B cell (primary cell): ENCODE results near the gene TCP11L2. TPM values are rescaled to one million over a fixed set of nuclear protein-coding genes. Genes with fewer than 3 reads are reported as not detected.
A peak's percentile ranks its signal among the peaks of the same experiment; 100 is the strongest.

Experiments
- ATAC-seq: fragments of 200-7000 bp; cut with Tn5 transposase; one replicate; pipeline ENCODE4 v1.10.0; 2021; ENCODE audit warnings: low read depth, mild to moderate bottlenecking, moderate number of reproducible peaks, moderate library complexity
- CTCF ChIA-PET: fragments of 350-600 bp; sonication (Branson Sonifier 250); formaldehyde crosslinking; loops from one replicate; lab custom pipeline; 2021; ENCODE audit warnings: antibody characterized with exemption, inconsistent platforms; lab: Charles Lee
- POLR2A ChIA-PET: fragments of 350-600 bp; sonication (Branson Sonifier 250); formaldehyde crosslinking; loops from one replicate; lab custom pipeline; 2021; ENCODE audit warnings: antibody characterized with exemption; lab: Charles Lee
- DNase-seq: peaks from one replicate; pipeline ENCODE4 v3.0.0; 2013
- H2AFZ ChIP-seq: 2 replicates; pipeline ENCODE4 v1.6.1; 2012; ENCODE audit warnings: mild to moderate bottlenecking, low read depth, low read length; ENCODE audit not compliant: insufficient read depth, poor library complexity, severe bottlenecking
- H3K27ac ChIP-seq, 2 donors: 1 replicate in 1 of 2; 2 replicates in 1 of 2; pipeline ENCODE4 v1.5.1; 2012 to 2013; ENCODE audit warnings: low read length in 2 of 2, mild to moderate bottlenecking in 2 of 2, moderate library complexity in 1 of 2
- H3K27me3 ChIP-seq, 4 experiments: fragments of 200-600 bp in 1 of 4; sonication (generic) in 1 of 4; replicated peaks in 1 of 4; 1 replicate in 2 of 4; 2 replicates in 2 of 4; pipeline versions ENCODE4 v1.6.1 to v1.7.0; 2013 to 2016; ENCODE audit warnings: low read length in 3 of 4, mild to moderate bottlenecking in 2 of 4, mixed read lengths in 1 of 4, moderate library complexity in 1 of 4; ENCODE audit not compliant: insufficient read depth in 4 of 4, control insufficient read depth in 3 of 4; ENCODE audit errors: control extremely low read depth in 1 of 4
- H3K36me3 ChIP-seq, 2 experiments: replicated peaks in 1 of 2; 1 replicate in 1 of 2; 2 replicates in 1 of 2; pipeline versions ENCODE4 v1.6.1 to v1.7.1; 2013; ENCODE audit warnings: low read length in 1 of 2; ENCODE audit not compliant: insufficient read depth in 2 of 2, control insufficient read depth in 1 of 2; ENCODE audit errors: control extremely low read depth in 1 of 2, extremely low read depth in 1 of 2
- H3K4me1 ChIP-seq, 2 donors: fragments of 200-600 bp in 1 of 2; sonication (generic) in 1 of 2; 1 replicate in 1 of 2; 2 replicates in 1 of 2; pipeline versions ENCODE4 v1.5.1 to v1.6.1; 2013 to 2017; ENCODE audit warnings: low read length in 2 of 2; ENCODE audit not compliant: control insufficient read depth in 2 of 2, insufficient read depth in 2 of 2
- H3K4me2 ChIP-seq: replicated peaks from 2 replicates; pipeline ENCODE3; 2012; ENCODE audit warnings: mild to moderate bottlenecking, low read depth, low read length; ENCODE audit not compliant: poor library complexity, severe bottlenecking
- H3K4me3 ChIP-seq, 5 experiments: fragments of 200-600 bp in 1 of 5; sonication (generic) in 1 of 5; 1 replicate in 3 of 5; 2 replicates in 2 of 5; pipeline versions ENCODE4 v1.5.1 to v1.7.0; 2011 to 2016; ENCODE audit warnings: low read length in 4 of 5, mild to moderate bottlenecking in 4 of 5, low read depth in 2 of 5, control low read depth in 1 of 5, moderate library complexity in 1 of 5; ENCODE audit not compliant: insufficient read depth in 1 of 5; ENCODE audit errors: control extremely low read depth in 1 of 5, extremely low read depth in 1 of 5
- H3K79me2 ChIP-seq: fragments of 200-600 bp; sonication (generic); one replicate; pipeline ENCODE4 v1.6.0; 2016; ENCODE audit warnings: low read length; ENCODE audit not compliant: control insufficient read depth, insufficient read depth
- H3K9ac ChIP-seq: fragments of 200-600 bp; sonication (generic); 2 replicates; pipeline ENCODE4 v1.6.1; 2017; ENCODE audit warnings: mild to moderate bottlenecking, low read length, moderate library complexity
- H3K9me3 ChIP-seq, 3 donors: one replicate each; pipeline versions ENCODE4 v1.6.1 to v1.7.1; 2013; ENCODE audit warnings: low read length in 2 of 3; ENCODE audit not compliant: control insufficient read depth in 2 of 3, insufficient read depth in 1 of 3; ENCODE audit errors: control extremely low read depth in 1 of 3
- H4K20me1 ChIP-seq: 2 replicates; pipeline ENCODE4 v1.6.0; 2012; ENCODE audit warnings: mild to moderate bottlenecking, low read length; ENCODE audit not compliant: insufficient read depth, control insufficient read depth, poor library complexity, severe bottlenecking
- H3K27ac Mint-ChIP-seq: one replicate; pipeline ENCODE4 v1.8.0; 2021; ENCODE audit warnings: mixed read lengths
- H3K27me3 Mint-ChIP-seq: one replicate; pipeline ENCODE4 v1.8.0; 2021; ENCODE audit warnings: mixed read lengths
- H3K4me1 Mint-ChIP-seq: one replicate; pipeline ENCODE4 v1.8.0; 2021; ENCODE audit warnings: mixed read lengths
- H3K4me3 Mint-ChIP-seq: one replicate; pipeline ENCODE4 v1.8.0; 2021; ENCODE audit warnings: mixed read lengths
- H3K9me3 Mint-ChIP-seq: one replicate; pipeline ENCODE4 v1.8.0; 2022; ENCODE audit warnings: mixed read lengths; ENCODE audit not compliant: insufficient read depth
- CTCF ChIP-seq: fragments of 200-600 bp; IDR thresholded peaks from one replicate; pipeline ENCODE4 v1.8.0; 2022; ENCODE audit warnings: antibody characterized with exemption, mild to moderate bottlenecking
- EZH2 ChIP-seq: IDR thresholded peaks from 2 replicates; pipeline ENCODE4 v1.6.1; 2012; ENCODE audit warnings: borderline replicate concordance, low read depth, mild to moderate bottlenecking, moderate library complexity, low read length; ENCODE audit not compliant: insufficient read depth, poor library complexity, severe bottlenecking
- WGBS: methylation state at CpG from one replicate; pipeline ENCODE4 v1.1.5; 2013; ENCODE audit warnings: missing lambda C conversion rate; ENCODE audit not compliant: insufficient coverage; 5-methylcytosine and 5-hydroxymethylcytosine counted together
- intact Hi-C: fragments of 100-400 bp; cut with micrococcal nuclease; formaldehyde crosslinking; loops from one replicate; pipeline ENCODE4 v1.10.0; 2022
- polyA plus RNA-seq: library from polyadenylated mRNA; depleted of rRNA; stranded (reverse); fragments of >200 nt; gene quantifications from 2 replicates; pipeline ENCODE4 v1.2.3, GENCODE V29; 2012
- total RNA-seq, 2 donors: library from RNA; stranded (reverse); fragments of 120-200 nt in 1 of 2; gene quantifications; 1 replicate in 1 of 2; 2 replicates in 1 of 2; pipeline versions ENCODE4 v1.2.3 to v1.2.4, GENCODE V29; 2013 to 2022

Gene TCP11L2
- total and polyA plus RNA-seq, 2 donors (not counting 1 experiment from before 2014, with no cell fraction given): 30.4 to 306 TPM

- Mint-ChIP-seq H3K27ac (no peak overlapping the region), H3K4me3 (peak overlapping the region; percentile 59), H3K4me1 (peaks cover 41% of the 10 kb centered on the region), H3K9me3 (no peaks in the 10 kb centered on the region), H3K27me3 (no peaks in the 10 kb centered on the region)
- no peak for TF ChIP-seq EZH2
- no peak for TF ChIP-seq CTCF
- POLR2A ChIA-PET: interaction anchor here (0.6 to 5.7 kb wide), 3 partner anchors 26 to 52 kb away, joined by 3 to 23 read pairs (median 5); partner anchors contain the start of gene TCP11L2
- 90% methylated on average over 5 of the region's 9 CpGs for WGBS
- ATAC-seq (no peak), DNase-seq (no peak)
- H3K4me2 ChIP-seq: peak overlapping the region; percentile 61
- peak overlapping the region; percentile 43 for H3K9ac ChIP-seq
- no peaks in the 10 kb centered on the region for H4K20me1 ChIP-seq
- peaks cover 0 to 5% (median 0%) of the 10 kb centered on the region in 4 experiments for H3K27me3 ChIP-seq
- H3K27ac ChIP-seq: no peak overlapping the region
- H3K4me3 ChIP-seq: peak overlapping the region in 1 of 5 experiments; percentile 45
- H3K79me2 ChIP-seq: no peaks in the 10 kb centered on the region
- H3K4me1 ChIP-seq: peaks cover 18 to 19% of the 10 kb centered on the region in 2 donors
- H2AFZ ChIP-seq: no peak overlapping the region
- CTCF ChIA-PET: interaction anchor here (0.7 to 16.6 kb wide), 7 partner anchors 9 to 53 kb away, joined by 3 to 393 read pairs (median 4); partner anchors contain the start of gene CKAP4
- peaks cover 0 to 5% (median 2%) of the 10 kb centered on the region in 3 donors for H3K9me3 ChIP-seq
- H3K36me3 ChIP-seq: no peaks in the 10 kb centered on the region
- intact Hi-C loops: no loop called here
Measured at GRCh38 chr12:106275458-106275857, 27.1 kb upstream of the TCP11L2 start.

GRCh38 chr12:106276032-106276740 lies 26.3 kb upstream of the TCP11L2 start:
- H3K79me2 ChIP-seq: no peaks in the 10 kb centered on the region
- Mint-ChIP-seq H3K9me3 (no peaks in the 10 kb centered on the region), H3K27me3 (no peaks in the 10 kb centered on the region), H3K4me1 (peaks cover 41% of the 10 kb centered on the region), H3K4me3 (peak overlapping the region; percentile 89), H3K27ac (peak overlapping the region; percentile 96)
- no peak overlapping the region for H3K27ac ChIP-seq
- DNase-seq (peak; percentile 20), ATAC-seq (peak; percentile 93)
- peak overlapping the region; percentile 61 for H3K4me2 ChIP-seq
- H3K4me3 ChIP-seq: peak overlapping the region in 3 of 5 experiments; percentile 13 to 45 (median 28)
- peak overlapping the region; percentile 43 for H3K9ac ChIP-seq
- ChIA-PET CTCF (interaction anchor here (0.6 to 16.6 kb wide), 7 partner anchors 14 to 48 kb away, joined by 3 to 393 read pairs (median 4); partner anchors contain the start of gene CKAP4), POLR2A (interaction anchor here (1.5 to 5.7 kb wide), 2 partner anchors 25 to 27 kb away, joined by 5 to 23 read pairs; partner anchors contain the start of gene TCP11L2)
- no peaks in the 10 kb centered on the region for H3K27me3 ChIP-seq
- H2AFZ ChIP-seq: no peak overlapping the region
- peaks cover 1 to 5% (median 2%) of the 10 kb centered on the region in 3 donors for H3K9me3 ChIP-seq
- H4K20me1 ChIP-seq: no peaks in the 10 kb centered on the region
- intact Hi-C loops: loop anchor here (1.0 kb wide), 2 partner anchors 25 to 27 kb away; no protein-coding TSS in a partner anchor
- H3K4me1 ChIP-seq: peaks cover 18 to 19% of the 10 kb centered on the region in 2 donors
- H3K36me3 ChIP-seq: no peaks in the 10 kb centered on the region
- TF ChIP-seq CTCF (no peak), EZH2 (no peak)
- WGBS: 60% methylated on average over 1 of the region's 4 CpGs
